ENCODE data around the gene OSGEPL1.
"Not testable (repeated sequence)": the region's sequence is repeated elsewhere in the genome, so short reads cannot be mapped to it uniquely, and the experiment has no call there.

The OSGEPL1 gene, protein sequence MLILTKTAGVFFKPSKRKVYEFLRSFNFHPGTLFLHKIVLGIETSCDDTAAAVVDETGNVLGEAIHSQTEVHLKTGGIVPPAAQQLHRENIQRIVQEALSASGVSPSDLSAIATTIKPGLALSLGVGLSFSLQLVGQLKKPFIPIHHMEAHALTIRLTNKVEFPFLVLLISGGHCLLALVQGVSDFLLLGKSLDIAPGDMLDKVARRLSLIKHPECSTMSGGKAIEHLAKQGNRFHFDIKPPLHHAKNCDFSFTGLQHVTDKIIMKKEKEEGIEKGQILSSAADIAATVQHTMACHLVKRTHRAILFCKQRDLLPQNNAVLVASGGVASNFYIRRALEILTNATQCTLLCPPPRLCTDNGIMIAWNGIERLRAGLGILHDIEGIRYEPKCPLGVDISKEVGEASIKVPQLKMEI

DNA sequence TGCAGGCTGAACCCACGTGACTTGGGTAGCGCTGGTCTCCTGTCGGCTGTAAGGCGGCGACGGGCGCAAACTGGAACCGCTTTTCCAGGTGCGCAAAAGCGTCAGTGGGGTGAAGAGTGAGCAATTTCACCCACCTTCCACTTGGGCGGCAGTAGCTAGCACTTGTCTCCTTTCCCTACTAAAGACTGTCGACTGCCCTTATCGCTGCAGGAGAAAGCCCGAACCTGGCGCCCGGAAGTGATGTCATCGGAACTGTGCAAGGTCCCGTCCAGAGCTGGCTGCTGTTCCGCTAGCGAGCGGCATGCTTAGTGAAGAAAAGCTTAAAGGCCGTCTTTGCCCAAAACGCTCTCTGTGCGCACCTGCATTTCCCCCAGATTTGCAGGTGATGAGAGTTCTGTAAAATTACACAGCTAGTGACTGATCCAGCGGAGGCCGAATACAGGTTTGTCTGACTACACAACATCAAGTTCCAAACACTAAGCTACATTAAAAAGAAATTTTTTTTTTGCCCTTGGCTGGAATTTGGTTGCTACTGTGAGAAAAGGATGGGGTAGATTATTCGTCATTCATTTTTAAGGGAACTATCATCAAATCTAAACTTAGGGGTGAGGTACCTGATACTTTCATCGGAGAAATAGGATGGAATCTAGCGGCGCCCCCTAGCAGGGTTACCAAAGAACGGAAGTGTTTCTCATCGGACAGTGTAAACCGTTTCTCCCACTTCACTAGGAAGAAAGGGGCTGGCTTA, at the start of gene OSGEPL1:
Gene OSGEPL1 (minus strand): TSS at position 242 of the 748 bp plus-strand sequence. CDS start 1,152 bp downstream, outside the sequence.
- peak; percentile 84 to 89 (median 88) for DNase-seq (ENCODE audit: low read depth in 3 of 3)

DNA sequence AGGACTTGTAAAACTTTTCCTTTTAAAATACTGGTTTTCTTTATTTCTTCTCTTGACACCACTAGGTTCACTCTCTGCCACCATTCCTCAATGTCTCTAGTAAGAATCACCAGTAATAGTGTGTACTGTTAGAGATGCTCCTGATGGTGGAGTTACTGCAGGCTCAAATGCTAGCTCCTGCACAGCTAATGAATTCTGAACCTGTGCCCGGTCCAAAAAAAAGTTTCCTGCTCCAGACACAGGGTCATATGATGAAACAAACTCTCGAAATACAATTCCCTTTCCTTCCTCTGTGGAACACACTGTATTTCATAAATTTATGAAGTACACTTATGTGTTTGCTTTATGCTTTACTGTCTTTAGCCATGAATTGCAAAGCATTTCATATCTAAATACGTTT, 40.8 kb upstream of the OSGEPL1 start:
- DNase-seq (ENCODE audit: low read depth in 3 of 3), result no peak

DNA sequence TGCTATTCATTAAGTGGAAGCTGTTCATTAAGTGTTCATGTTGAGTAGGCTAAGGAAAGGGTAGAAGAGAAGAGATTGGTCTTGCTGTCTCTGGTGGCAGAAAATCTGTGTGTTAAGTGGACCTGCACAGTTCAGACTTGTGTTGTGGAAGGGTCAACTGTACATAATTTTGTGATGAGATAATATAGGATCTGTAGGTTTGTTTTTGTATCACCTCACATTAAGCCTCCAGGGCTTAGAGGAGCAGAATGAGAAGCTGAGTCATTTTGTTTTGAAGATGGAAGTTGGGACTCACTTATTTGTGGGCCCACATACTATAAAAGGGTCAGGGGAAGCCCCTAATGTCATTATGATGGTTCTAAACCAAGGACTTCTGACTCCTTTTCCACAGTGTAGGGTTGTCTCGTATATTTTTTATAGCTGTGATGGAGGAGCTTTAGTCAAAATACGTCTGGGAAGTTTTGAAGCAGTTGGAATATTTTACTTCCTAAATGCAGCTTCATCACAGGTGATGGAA, 39.9 kb upstream of the OSGEPL1 start:
- DNase-seq (ENCODE audit: low read depth in 3 of 3), result no peak

DNA sequence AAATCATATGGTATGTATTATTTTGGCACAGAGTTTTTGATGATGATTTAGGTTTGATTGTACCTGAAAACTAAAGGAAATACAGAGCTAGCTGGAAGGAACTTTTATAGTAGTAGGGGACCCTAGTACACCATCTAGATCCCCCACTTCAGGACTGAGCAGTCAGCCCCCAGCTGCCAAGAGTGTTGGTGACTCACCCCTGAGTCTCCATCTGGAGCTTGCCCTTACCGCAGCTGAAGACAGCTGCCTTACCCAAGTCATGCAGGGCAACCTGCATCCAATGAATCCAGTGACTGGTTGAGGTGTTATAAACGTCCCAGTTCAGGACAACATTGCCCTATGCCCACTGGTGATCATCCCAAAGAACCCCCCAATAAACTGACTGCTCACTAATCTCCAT, 36.9 kb upstream of the OSGEPL1 start:
- DNase-seq (ENCODE audit: low read depth in 3 of 3), result no peak

DNA sequence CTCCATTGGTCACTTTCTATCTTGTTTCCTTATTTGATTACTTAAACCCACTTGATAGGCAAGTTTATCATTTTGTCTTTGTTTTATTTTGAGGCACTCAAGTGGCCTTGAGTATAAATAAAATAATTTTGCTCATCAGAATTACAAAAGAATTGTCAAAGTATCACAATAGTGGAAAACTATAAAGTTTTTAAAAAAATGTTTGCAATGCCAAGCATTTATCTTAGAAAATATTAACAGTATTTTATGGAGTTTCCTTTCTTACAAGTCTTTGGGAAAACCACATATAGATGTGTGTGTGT, 36.4 kb upstream of the OSGEPL1 start:
- no peak for DNase-seq (ENCODE audit: low read depth in 3 of 3)

DNA sequence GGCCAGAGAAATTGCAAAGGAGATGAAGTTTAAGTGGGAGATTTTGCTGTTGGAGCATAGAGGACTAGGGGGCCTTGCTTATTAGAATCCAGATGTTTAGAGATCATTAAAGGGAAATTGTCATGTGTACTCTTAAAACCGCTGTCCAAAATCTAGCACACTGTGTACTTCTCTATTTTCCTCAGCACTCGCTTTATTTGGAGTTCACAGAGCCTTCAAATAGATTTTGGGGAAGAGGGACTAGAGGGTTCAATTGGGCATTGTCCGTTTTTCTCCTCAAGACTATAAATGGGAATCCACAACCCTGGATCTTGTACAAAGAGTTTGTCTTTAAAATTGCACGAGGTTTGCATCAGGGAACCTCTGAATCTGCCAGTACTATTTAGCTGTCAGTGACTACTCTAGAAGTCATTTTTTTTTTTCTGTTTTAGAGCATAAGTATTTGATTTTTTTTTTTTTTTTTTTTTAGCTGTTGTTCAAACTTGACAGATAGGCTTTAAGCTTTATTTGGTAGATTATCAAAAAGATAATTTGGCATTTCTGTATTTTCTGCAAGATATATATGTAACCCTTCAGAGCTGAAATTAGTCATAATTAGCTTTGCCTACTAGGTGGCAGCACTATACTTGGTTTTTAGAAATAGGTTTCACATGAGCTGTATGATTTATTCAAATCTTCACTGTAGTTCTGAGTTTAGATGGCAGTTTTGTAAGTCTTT, 35.9 kb upstream of the OSGEPL1 start:
- DNase-seq (ENCODE audit: low read depth in 3 of 3), result no peak

DNA sequence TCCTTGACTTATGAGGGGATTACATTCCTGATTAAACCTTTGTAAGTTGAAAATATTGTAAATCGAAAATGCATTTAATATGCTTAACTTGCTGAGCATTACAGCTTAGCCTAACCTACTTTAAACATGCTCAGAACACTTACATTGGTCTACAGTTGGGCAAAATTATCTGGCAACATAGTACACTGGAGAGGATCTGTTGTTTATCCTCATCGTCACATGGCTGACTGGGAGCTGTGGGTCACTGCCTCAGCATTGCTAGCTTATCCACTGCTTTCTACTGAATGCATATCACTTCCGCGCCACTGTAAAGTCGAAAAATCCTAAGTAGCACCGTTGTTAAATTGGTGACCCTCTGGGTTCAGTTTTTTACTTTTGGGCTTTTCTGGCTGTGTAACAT, 35.3 kb upstream of the OSGEPL1 start:
- no peak for DNase-seq (ENCODE audit: low read depth in 3 of 3)

DNA sequence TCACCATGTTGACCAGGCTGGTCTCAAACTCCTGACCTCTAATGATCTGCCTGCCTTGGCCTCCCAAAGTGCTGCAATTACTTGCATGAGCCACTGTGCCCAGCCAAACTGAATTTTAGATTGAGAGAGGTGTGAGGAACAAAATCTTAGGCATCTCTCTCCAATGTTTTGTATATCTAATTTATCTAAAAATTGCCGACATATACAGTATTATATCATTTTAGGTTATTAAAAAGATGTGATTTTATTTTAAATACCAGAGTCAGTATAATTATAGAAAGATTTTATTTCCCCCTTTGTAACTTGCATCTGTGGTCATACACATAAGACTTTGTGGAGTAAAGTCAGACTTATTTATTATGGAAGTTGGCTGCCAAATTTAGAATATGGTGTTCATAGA, 31.7 kb upstream of the OSGEPL1 start:
- DNase-seq (ENCODE audit: low read depth in 3 of 3), result no peak

DNA sequence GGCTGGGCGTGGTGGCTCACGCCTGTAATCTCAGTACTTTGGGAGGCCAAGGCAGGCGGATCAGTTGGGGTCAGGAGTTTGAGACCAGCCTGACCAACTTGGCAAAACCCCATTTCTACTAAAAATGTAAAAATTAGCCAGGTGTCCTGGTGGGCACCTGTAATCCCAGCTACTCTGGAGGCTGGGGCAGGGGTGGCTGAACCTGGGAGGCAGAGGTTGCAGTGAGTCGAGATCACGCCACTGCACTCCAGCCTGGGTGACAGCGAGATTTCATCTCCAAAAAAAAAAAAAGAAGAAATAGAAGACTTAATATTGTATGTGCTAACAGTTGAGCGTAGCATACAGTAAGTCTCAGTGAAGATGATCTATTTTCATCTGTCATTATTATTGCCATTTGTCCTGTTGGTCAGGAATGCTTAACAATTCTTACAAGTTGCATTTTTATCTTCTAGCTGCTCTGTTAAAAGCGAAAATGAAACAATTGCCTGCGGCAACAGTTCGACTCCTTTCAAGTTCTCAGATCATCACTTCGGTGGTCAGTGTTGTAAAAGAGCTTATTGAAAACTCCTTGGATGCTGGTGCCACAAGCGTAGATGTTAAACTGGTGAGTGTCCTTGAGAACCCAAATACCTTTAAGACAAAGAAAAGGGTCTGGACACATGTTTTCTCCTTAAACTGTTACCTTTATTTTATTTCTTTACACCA, 28.9 kb upstream of the OSGEPL1 start:
- no peak for DNase-seq (ENCODE audit: low read depth in 3 of 3)

DNA sequence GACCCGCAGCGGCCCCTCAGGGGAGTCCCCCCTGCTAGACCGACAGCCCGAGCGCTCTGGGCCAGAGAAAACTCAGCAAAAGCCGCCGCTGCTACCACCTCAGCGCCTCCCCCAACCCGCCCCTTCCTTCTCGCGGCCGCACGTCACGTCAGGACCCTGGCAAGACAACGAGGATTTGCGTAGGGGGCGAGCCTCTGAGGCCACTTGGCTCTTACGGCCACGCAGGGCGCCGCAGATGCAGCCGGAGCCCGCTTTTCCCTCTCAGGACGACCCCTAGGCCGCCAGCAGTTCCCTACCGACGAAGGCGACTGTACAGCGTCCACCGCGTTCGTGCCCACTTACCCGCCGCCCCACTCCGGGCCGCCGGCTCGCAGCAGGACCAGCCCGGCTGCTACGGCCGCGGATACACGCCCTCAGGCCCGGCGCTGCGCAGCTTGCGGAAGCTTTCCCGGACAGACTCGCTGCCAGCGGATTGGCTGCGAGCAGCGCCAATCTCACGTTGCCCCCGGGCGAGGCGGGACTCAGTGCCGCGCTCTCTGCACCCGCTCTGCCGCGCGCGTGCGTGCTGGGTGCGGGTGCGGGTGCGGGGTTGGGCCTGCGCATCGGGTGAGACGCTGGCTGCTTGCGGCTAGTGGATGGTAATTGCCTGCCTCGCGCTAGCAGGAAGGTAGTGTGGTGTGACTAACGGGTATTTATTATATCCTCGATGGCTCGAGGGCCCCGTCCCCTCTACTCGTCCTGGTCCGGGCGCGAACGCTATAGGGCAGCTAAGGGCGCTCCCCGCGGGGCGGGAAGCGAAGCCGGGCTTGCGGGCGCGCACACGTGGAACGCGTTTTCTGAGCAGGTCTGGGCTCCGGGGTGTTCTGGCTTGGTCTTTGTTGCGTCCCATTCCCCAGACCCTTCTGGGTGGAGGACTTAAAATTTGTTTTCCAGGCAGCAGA, 21.6 kb upstream of the OSGEPL1 start, which contains the start of the genes ORMDL1 and PMS1:
Gene ORMDL1 (minus strand): TSS at position 413 of the 941 bp plus-strand sequence. CDS start 1,744 bp downstream, outside the sequence.
Gene PMS1 (plus strand): TSS at position 524 of the 941 bp plus-strand sequence. CDS start 7,360 bp downstream, outside the sequence.
- DNase-seq (ENCODE audit: low read depth in 3 of 3), result peak; percentile 85 to 87 (median 87)

DNA sequence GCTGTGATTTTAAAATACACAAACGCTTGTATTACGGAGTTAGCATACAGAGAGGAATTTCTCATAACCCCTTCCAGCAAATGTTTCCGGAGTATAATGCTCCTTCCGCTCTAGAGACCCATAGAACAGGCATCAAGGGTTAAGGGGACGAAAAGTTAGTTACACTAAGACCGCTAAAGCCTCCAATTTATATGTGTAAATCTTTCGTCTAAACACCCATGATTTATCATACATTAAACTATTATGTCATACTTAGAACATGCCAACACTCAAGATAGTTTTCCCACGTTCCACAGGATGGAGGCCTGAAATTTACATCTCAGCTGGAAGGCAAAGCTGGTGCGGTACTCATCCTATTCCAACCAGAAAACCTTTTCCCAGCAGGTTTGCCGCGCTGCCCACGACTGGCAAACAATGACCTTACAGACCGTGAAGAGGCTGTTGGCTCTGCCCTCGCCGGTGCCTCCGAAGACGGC, 20.9 kb upstream of the OSGEPL1 start:
- DNase-seq (ENCODE audit: low read depth in 3 of 3), result no peak

DNA sequence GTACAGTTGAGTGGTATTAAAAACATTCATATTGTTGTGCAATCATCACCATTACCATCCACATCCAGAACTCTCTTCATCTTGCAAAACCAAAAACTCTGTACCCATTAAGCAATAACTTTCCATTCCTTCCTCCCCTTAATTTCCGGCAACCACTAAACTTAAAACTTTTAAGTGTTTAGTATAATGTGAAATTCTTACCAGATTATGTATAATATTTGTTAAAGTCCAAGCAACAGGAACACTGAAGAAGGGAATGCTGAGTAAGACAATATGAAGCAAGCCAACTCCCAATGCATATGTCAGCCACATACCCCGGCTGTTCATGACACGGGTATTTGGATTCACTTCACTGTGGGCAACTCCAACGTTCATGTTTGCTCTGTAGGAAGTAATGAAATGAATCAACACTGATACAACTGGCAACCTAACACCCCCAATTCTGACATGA, 19.7 kb upstream of the OSGEPL1 start:
- no peak for DNase-seq (ENCODE audit: low read depth in 3 of 3)

DNA sequence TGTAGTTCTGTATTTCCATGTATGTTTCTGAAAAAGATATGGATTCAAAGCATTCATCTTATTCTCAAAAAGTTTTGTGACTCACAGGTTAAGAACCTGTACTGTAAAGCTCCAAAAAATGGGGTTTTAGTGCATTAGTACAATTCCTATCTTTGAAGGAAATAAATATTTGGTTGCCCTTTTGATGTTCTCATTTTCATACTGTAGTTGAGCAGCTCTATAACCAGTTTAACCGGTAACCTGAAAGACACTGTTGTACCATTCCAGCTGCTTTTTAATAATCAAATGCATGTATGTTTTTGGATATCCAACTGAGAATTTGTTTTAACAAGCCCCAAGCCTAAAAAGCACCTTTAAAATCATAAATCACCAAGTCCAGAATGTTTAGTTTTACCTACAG, 9.6 kb upstream of the OSGEPL1 start:
- no peak for DNase-seq (ENCODE audit: low read depth in 3 of 3)

DNA sequence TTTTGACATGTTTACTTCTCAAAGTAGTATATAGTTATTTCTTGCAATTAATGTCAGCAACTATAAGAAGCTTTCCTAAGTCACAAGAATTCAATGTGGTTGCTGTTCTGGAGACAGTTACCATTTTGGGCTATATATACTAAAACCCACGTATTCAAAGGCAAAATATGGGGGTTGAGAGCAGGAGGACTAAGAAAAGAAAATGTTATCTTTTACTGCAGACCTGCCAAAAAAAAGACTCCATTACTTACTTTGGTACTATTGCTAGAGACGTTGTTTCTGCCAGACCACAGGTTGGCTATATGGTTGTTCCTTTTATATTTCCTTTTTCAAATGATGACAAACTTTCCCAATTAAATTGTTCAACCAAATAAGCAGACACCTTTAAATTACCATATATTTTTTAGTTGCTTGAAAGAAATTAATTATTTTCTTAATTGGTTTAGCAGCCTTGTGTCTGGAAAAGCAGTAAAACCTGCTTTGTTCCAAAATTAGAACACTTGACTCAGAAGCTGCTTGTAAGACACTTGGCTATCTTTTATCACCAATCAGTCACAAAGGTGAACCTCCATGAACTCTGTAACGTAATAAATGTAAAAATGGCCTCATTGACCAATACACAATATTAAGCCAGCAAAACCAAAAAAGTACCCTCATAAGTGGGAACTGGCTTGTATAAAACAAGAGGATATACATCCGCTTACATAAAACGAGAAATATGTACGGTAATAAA, 8.2 kb upstream of the OSGEPL1 start:
- no peak for DNase-seq (ENCODE audit: low read depth in 3 of 3)

DNA sequence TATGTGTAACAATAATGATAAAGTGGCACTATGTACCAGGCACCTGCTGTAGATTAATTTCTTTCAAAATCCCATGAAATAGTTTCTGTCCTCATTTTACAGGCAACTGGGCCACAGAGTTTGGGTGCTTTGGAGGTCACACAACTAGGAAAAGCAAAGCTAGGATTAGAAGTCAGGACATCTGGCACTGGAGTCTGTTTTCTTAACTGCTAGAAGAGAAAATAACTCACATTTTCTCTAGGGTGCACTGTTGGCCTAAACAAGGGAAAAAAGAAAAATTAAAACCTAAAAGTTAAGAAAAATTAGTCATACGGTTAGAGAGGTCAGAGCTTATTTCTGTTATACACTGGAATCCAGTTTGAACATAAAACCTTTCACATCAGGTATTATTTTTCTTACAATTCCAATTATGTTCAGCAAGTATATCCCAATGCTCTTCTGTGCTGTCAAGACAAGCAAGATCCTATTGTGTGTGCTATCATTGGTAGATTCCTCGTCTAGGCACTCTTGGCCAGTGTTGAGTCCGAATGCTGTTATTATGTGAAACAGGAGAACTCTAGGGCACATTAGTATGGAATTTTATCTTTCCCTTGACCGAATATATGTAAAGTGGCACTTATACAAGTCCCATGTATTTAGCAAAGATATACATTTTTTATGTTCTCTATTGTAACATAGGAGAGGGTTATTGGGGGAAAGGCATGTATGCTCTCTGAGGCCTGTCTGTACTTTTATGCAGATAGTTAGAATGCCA, 1.5 kb upstream of the OSGEPL1 start:
- DNase-seq (ENCODE audit: low read depth in 3 of 3), result no peak

DNA sequence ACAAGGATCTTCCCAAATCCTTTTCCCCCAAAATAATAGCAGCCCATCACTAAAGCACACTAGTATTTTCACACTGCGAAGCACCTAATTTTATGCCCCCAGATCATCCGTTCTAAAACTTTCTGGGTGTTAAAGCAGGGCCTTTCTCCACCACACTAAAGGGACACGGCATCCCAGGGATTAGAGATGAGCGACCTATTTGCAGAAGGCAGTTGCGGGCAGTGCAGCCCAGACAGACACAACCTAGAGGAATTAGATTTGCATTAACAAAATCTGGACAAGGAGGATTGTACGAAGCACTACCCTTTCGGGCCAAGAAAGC, 402 bp downstream of the OSGEPL1 start:
- no peak for DNase-seq (ENCODE audit: low read depth in 3 of 3)

DNA sequence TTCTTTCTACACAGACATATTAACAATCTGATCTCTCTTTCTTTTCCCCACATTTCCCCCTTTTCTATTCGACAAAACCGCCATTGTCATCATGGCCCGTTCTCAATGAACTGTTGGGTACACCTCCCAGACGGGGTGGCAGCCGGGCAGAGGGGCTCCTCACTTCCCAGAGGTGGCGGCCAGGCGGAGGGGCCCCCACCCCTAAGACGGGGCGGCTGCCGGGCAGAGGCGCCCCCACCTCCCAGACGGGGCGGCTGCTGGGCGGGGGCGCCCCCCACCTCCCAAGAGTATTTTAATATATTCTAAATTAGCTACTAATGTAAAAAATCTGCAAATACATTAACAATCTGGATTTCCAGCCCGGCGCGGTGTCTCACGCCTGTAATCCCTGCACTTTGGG, 2.4 kb downstream of the OSGEPL1 start:
- DNase-seq (ENCODE audit: low read depth in 3 of 3), result not testable (repeated sequence)

DNA sequence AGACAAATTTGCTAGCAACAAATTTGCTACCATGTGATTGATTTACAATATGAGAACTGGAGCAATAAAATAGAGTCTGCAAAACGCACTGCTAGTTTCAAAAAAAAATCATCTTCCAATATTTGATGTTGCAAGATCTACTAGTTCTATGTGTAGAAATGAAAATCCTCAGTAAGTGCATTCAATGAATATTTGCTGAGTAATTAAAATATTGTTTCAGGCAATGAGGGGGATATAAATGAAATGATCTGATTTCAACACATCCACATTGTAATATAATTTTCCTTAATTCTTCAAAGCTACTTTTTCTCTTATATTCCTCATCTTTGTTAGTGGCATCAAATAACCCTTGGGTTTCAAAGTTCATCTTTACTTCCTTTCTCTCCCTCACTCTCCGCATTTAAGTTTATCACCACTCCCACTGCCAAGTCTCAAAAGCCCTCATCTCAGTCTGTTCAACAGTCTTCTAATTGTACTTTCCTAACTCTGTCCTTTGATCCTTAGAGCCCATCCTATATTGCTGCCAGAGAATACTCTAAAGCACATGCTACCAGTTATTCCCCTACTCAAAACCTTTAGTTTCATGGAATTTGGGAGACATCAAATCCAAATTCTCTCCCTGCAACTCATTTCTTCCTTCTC, 6.2 kb downstream of the OSGEPL1 start:
- no peak for DNase-seq (ENCODE audit: low read depth in 3 of 3)
